Ishikawa (cell line): Measurements from ENCODE around the gene CABP1.

Source experiments
- CEBPB ChIP-seq: IDR thresholded peaks from 2 replicates; pipeline ENCODE4 v1.6.1; 2012
- CREB1 ChIP-seq: IDR thresholded peaks from 2 replicates; pipeline ENCODE4 v1.6.1; 2012; ENCODE audit warnings: low read depth
- EGR1 ChIP-seq: IDR thresholded peaks from 2 replicates; pipeline ENCODE4 v1.6.1; 2012
- EP300 ChIP-seq: IDR thresholded peaks from 2 replicates; pipeline ENCODE4 v1.6.1; 2012; ENCODE audit warnings: borderline replicate concordance
- FOXM1 ChIP-seq: IDR thresholded peaks from 2 replicates; pipeline ENCODE4 v1.6.1; 2012; ENCODE audit warnings: low read depth, borderline replicate concordance
- MAX ChIP-seq: IDR thresholded peaks from 2 replicates; pipeline ENCODE4 v1.6.1; 2012
- NFIC ChIP-seq: IDR thresholded peaks from 2 replicates; pipeline ENCODE4 v1.6.1; 2012
- RAD21 ChIP-seq: IDR thresholded peaks from 2 replicates; pipeline ENCODE4 v1.6.1; 2012; ENCODE audit warnings: low read depth
- REST ChIP-seq: IDR thresholded peaks from 2 replicates; pipeline ENCODE4 v1.6.1; 2012; ENCODE audit warnings: low read depth, mild to moderate bottlenecking
- TAF1 ChIP-seq: IDR thresholded peaks from 2 replicates; pipeline ENCODE4 v1.6.1; 2012; ENCODE audit warnings: low read depth, mild to moderate bottlenecking
- TCF12 ChIP-seq: IDR thresholded peaks from 2 replicates; pipeline ENCODE4 v1.6.1; 2012; ENCODE audit warnings: low read depth
- TEAD4 ChIP-seq: IDR thresholded peaks from 2 replicates; pipeline ENCODE4 v1.6.1; 2012
- USF1 ChIP-seq: IDR thresholded peaks from 2 replicates; pipeline ENCODE4 v1.6.1; 2012
- YY1 ChIP-seq: IDR thresholded peaks from 2 replicates; pipeline ENCODE4 v1.6.1; 2012; ENCODE audit warnings: low read depth
- ZBTB7A ChIP-seq: IDR thresholded peaks from 2 replicates; pipeline ENCODE4 v1.6.1; 2012; ENCODE audit warnings: low read depth

Gene CABP1

GRCh38 chr12:120677765-120678473, 37.5 kb downstream of the CABP1 start:
- TF ChIP-seq REST (no peak), CEBPB (no peak), RAD21 (no peak), MAX (no peak), TCF12 (no peak), EGR1 (no peak), ZBTB7A (no peak), TAF1 (no peak), USF1 (no peak), EP300 (no peak), YY1 (no peak), CREB1 (no peak), TEAD4 (no peak), NFIC (no peak), FOXM1 (no peak)

- TF ChIP-seq MAX (no peak), CEBPB (no peak), RAD21 (no peak), REST (no peak), YY1 (no peak), EP300 (no peak), TAF1 (no peak), TCF12 (no peak), CREB1 (no peak), EGR1 (no peak), NFIC (no peak), USF1 (no peak), TEAD4 (no peak), FOXM1 (no peak), ZBTB7A (no peak)
These were observed 38.1 kb downstream of the CABP1 start for GRCh38 chr12:120678572-120678971.

GRCh38 chr12:120680165-120680738, 39.8 kb downstream of the CABP1 start:
- TF ChIP-seq EP300 (no peak), TCF12 (no peak), TEAD4 (no peak), REST (no peak), CREB1 (no peak), USF1 (no peak), ZBTB7A (no peak), NFIC (no peak), FOXM1 (no peak), MAX (no peak), EGR1 (no peak), YY1 (no peak)
